ENCODE data around the gene ITIH4. TPM values are rescaled to one million over a fixed set of nuclear protein-coding genes. Genes with fewer than 3 reads are reported as not detected.

The ITIH4 gene
- total RNA-seq, 1 donor from 2014 or later: 6.3 TPM

DNA sequence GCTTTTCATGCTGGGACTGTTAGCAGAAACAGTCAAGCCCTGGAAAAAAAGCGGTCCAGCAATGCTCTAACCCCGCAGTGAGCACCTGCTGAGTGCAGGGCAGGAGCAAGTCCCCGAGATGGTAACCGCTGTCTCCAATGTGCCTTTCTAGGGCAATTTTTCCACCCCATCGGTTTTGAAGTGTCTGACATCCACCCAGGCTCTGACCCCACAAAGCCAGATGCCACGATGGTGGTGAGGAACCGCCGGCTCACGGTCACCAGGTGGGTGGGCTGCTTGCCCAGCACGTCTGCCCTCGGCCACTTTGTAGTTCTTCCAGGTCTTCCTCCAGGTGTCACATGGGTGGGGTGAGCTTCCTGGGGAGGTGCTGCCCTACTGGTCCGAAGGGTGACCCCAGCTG lies 39.1 kb downstream of the ITIH4 start:
- peaks cover 20% of the 10 kb centered on the region for H3K4me1 Mint-ChIP-seq
- H3K27ac Mint-ChIP-seq (ENCODE audit: unreplicated experiment): no peak overlapping the region
- no peak overlapping the region for H3K4me3 Mint-ChIP-seq
- no peaks in the 10 kb centered on the region for H3K9me3 Mint-ChIP-seq
- DNase-seq (ENCODE audit: low read depth, low spot score): no peak
- TF ChIP-seq, protein P1, sequence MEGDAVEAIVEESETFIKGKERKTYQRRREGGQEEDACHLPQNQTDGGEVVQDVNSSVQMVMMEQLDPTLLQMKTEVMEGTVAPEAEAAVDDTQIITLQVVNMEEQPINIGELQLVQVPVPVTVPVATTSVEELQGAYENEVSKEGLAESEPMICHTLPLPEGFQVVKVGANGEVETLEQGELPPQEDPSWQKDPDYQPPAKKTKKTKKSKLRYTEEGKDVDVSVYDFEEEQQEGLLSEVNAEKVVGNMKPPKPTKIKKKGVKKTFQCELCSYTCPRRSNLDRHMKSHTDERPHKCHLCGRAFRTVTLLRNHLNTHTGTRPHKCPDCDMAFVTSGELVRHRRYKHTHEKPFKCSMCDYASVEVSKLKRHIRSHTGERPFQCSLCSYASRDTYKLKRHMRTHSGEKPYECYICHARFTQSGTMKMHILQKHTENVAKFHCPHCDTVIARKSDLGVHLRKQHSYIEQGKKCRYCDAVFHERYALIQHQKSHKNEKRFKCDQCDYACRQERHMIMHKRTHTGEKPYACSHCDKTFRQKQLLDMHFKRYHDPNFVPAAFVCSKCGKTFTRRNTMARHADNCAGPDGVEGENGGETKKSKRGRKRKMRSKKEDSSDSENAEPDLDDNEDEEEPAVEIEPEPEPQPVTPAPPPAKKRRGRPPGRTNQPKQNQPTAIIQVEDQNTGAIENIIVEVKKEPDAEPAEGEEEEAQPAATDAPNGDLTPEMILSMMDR (conservative IDR thresholded peaks at IDR 0.05): no peak
- H3K27me3 Mint-ChIP-seq (ENCODE audit: low read depth): no peaks in the 10 kb centered on the region
- no peaks in the 10 kb centered on the region for H3K36me3 Mint-ChIP-seq (ENCODE audit: low read depth)

DNA sequence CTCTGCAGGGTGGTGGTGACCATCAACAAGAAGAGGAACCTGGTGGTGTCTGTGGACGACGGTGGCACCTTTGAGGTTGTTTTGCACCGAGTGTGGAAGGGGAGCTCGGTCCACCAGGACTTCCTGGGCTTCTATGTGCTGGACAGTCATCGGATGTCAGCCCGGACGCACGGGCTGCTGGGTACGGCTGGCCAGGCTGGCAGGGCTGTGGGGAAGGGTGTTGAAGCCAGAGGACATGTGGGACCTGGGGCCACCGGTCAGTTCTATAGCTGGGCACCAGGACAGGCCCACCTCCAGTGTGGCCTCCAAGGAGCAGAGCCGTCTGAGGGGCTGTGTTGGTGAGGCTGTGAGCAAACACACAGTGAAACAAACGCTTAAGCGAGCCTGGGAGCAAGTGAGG lies 39.7 kb downstream of the ITIH4 start:
- no peaks in the 10 kb centered on the region for H3K9me3 Mint-ChIP-seq
- no peaks in the 10 kb centered on the region for H3K27me3 Mint-ChIP-seq (ENCODE audit: low read depth)
- DNase-seq (ENCODE audit: low read depth, low spot score): no peak
- no peak overlapping the region for H3K4me3 Mint-ChIP-seq
- TF ChIP-seq, protein P1 (conservative IDR thresholded peaks at IDR 0.05): no peak
- no peaks in the 10 kb centered on the region for H3K36me3 Mint-ChIP-seq (ENCODE audit: low read depth)
- peak overlapping the region; percentile 35 for H3K27ac Mint-ChIP-seq (ENCODE audit: unreplicated experiment)
- H3K4me1 Mint-ChIP-seq: peaks cover 20% of the 10 kb centered on the region

- no peak for DNase-seq (ENCODE audit: low read depth, low spot score)
- H3K27ac Mint-ChIP-seq (ENCODE audit: unreplicated experiment): peak overlapping the region; percentile 35
- H3K4me3 Mint-ChIP-seq: no peak overlapping the region
- peaks cover 20% of the 10 kb centered on the region for H3K4me1 Mint-ChIP-seq
- H3K9me3 Mint-ChIP-seq: no peaks in the 10 kb centered on the region
- H3K36me3 Mint-ChIP-seq (ENCODE audit: low read depth): no peaks in the 10 kb centered on the region
- TF ChIP-seq, protein P1 (conservative IDR thresholded peaks at IDR 0.05): no peak
- no peaks in the 10 kb centered on the region for H3K27me3 Mint-ChIP-seq (ENCODE audit: low read depth)
These were observed 40.1 kb downstream of the ITIH4 start for GRCh38 chr3:52790337-52790736.

DNA sequence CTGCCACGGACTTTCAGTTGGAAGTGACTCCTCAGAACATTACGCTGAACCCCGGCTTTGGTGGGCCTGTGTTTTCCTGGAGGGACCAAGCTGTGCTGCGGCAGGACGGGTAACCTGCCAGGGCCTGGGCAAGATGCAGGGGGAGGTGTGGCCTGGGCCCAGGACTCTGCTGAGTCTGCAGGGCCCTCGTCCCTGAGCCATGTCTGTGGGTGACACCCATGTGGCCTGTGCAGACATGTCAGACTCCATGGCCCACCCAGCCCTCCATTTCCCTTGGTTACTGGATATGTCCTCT lies 40.8 kb downstream of the ITIH4 start:
- Mint-ChIP-seq H3K27ac (ENCODE audit: unreplicated experiment) (no peak overlapping the region), H3K9me3 (no peaks in the 10 kb centered on the region), H3K4me3 (no peak overlapping the region), H3K36me3 (ENCODE audit: low read depth) (no peaks in the 10 kb centered on the region), H3K27me3 (ENCODE audit: low read depth) (no peaks in the 10 kb centered on the region), H3K4me1 (peaks cover 17% of the 10 kb centered on the region)
- DNase-seq (ENCODE audit: low read depth, low spot score): no peak
- TF ChIP-seq, protein P1 (conservative IDR thresholded peaks at IDR 0.05): no peak

DNA sequence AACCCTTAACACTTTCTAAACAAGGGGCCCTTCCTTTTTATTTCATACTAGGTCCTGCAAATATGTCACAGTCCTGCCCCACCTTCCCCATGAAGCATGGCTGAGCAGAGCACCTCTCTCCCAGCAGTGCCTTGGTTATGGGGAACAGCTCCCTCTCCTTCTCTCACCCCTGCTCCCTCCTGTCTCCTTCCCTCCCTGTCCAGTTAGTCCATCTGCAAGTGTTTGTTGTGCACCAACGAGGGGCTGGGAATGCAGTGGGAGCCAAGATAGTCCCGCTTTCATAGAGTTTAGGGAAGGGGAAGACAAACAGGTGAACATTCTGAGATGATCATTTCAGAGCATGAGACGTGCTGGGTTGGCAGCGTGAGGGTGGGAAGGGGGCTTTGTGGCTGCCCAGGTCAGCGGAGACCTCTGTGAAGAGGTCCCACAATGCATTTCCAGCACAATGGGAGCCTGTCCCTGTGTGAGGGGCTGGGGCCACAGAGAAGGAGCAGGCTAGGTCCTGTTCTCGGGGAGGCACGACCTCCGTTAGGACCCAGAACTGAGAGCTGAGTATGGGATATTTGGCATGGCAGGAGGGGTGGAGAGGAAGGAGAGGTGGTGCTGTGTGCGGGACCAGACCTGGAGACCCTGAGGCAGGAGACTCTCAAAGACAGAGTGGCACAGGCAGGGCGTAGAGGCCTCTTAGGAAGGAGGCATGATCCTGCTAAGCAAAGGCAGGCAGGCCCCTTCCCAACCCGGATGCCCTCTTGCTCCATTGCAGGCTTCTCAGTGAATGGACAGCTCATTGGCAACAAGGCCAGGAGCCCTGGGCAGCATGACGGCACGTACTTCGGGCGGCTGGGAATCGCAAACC lies 41.4 kb downstream of the ITIH4 start:
- DNase-seq (ENCODE audit: low read depth, low spot score): no peak
- Mint-ChIP-seq H3K27me3 (ENCODE audit: low read depth) (no peaks in the 10 kb centered on the region), H3K36me3 (ENCODE audit: low read depth) (no peaks in the 10 kb centered on the region), H3K4me3 (no peak overlapping the region), H3K9me3 (no peaks in the 10 kb centered on the region), H3K4me1 (peaks cover 11% of the 10 kb centered on the region), H3K27ac (ENCODE audit: unreplicated experiment) (peak overlapping the region; percentile 94)
- TF ChIP-seq, protein P1 (conservative IDR thresholded peaks at IDR 0.05): no peak

Data from neural crest cell (in vitro differentiated cells).